ENCODE data around the gene BTBD8. TPM values are rescaled to one million over a fixed set of nuclear protein-coding genes. Genes with fewer than 3 reads are reported as not detected.
A peak's percentile ranks its signal among the peaks of the same experiment; 100 is the strongest.

Gene BTBD8
- total RNA-seq, 1 experiment from 2014 or later = 1.8 TPM

DNA sequence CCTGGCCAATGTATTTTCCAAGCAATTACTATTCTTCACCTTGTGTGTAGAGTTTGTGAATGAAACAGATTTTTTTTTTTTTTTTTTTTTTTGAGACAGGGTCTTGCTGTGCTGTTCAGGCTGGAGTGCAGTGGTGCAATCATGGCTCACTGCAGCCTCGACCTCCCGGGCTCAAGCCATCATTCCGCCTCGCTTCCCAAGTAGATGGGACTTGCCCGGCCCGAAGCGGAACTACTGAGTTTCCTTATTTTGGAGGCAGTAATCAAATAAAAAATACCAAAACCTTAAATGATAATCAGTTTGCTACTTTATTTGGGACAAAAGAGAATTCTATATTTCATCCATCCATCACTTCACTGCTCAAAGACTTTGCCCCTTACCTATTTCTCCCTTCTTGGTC, 704 bp upstream of the BTBD8 start:
- no TSS peak for BruUV-seq (replicated peaks)
- no peaks in the 10 kb centered on the region for H3K4me1 Mint-ChIP-seq (ENCODE audit: insufficient read depth, unreplicated experiment)

DNA sequence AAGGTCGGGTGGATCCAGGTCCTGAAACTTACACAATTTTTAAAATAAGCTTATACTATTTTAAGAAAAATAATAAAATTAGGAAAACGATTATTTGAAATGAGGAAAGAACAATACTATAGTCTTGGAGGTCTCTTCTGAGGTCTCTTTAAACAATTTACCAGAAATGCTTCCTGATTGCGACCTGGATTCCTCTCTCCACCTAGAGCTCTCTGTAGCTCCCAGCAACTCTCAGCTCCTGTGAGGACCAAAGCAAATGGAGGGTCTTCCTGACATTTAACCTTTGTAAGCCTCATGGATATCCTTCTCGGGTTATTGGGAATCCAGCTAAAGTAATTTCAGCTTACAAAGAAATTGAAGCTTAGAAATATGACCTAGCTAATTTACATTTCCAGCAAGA, 886 bp downstream of the BTBD8 start:
- H3K9me3 Mint-ChIP-seq (ENCODE audit: unreplicated experiment) = no peaks in the 10 kb centered on the region
- H3K4me3 Mint-ChIP-seq (ENCODE audit: unreplicated experiment) = peak overlapping the region; percentile 98
- H3K4me1 Mint-ChIP-seq (ENCODE audit: insufficient read depth, unreplicated experiment) = no peaks in the 10 kb centered on the region
- ChIA-PET POLR2A (interaction anchor here (0.7 to 1.4 kb wide), 10 partner anchors 10 to 704 kb away, joined by 3 to 7 read pairs (median 4); partner anchors contain the start of gene EVI5), CTCF (interaction anchor here (0.7 to 1.0 kb wide), 8 partner anchors 12 to 915 kb away, joined by 3 to 7 read pairs (median 4); no protein-coding TSS in a partner anchor)
- TF ChIP-seq, protein P1, sequence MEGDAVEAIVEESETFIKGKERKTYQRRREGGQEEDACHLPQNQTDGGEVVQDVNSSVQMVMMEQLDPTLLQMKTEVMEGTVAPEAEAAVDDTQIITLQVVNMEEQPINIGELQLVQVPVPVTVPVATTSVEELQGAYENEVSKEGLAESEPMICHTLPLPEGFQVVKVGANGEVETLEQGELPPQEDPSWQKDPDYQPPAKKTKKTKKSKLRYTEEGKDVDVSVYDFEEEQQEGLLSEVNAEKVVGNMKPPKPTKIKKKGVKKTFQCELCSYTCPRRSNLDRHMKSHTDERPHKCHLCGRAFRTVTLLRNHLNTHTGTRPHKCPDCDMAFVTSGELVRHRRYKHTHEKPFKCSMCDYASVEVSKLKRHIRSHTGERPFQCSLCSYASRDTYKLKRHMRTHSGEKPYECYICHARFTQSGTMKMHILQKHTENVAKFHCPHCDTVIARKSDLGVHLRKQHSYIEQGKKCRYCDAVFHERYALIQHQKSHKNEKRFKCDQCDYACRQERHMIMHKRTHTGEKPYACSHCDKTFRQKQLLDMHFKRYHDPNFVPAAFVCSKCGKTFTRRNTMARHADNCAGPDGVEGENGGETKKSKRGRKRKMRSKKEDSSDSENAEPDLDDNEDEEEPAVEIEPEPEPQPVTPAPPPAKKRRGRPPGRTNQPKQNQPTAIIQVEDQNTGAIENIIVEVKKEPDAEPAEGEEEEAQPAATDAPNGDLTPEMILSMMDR (IDR thresholded peaks at IDR 0.05; ENCODE audit: unreplicated experiment) = no peak
- BruUV-seq (replicated peaks) = no TSS peak
- H3K27me3 Mint-ChIP-seq (ENCODE audit: insufficient read depth, unreplicated experiment) = no peaks in the 10 kb centered on the region
- intact Hi-C loops (cut with micrococcal nuclease) = no loop called here
- peaks cover 4% of the 10 kb centered on the region for H3K36me3 Mint-ChIP-seq (ENCODE audit: insufficient read depth, unreplicated experiment)
- DNase-seq (ENCODE audit: unreplicated experiment) = no peak
- H3K27ac Mint-ChIP-seq (ENCODE audit: low read depth, unreplicated experiment) = peak overlapping the region; percentile 92

More for the DNA sequence above, 704 bp upstream of the BTBD8 start:
- POLR2A ChIA-PET = interaction anchor here (0.7 to 0.9 kb wide), 2 partner anchors 10 to 55 kb away, joined by 3 read pairs; no protein-coding TSS in a partner anchor
- intact Hi-C loops (cut with micrococcal nuclease) = no loop called here
- peaks cover 4% of the 10 kb centered on the region for H3K36me3 Mint-ChIP-seq (ENCODE audit: insufficient read depth, unreplicated experiment)
- no peak overlapping the region for H3K4me3 Mint-ChIP-seq (ENCODE audit: unreplicated experiment)
- H3K27ac Mint-ChIP-seq (ENCODE audit: low read depth, unreplicated experiment) = peak overlapping the region; percentile 92
- CTCF ChIA-PET = no interaction called here
- DNase-seq (ENCODE audit: unreplicated experiment) = no peak
- no peaks in the 10 kb centered on the region for H3K27me3 Mint-ChIP-seq (ENCODE audit: insufficient read depth, unreplicated experiment)
- TF ChIP-seq, protein P1 (IDR thresholded peaks at IDR 0.05; ENCODE audit: unreplicated experiment) = no peak
- H3K9me3 Mint-ChIP-seq (ENCODE audit: unreplicated experiment) = no peaks in the 10 kb centered on the region

DNA sequence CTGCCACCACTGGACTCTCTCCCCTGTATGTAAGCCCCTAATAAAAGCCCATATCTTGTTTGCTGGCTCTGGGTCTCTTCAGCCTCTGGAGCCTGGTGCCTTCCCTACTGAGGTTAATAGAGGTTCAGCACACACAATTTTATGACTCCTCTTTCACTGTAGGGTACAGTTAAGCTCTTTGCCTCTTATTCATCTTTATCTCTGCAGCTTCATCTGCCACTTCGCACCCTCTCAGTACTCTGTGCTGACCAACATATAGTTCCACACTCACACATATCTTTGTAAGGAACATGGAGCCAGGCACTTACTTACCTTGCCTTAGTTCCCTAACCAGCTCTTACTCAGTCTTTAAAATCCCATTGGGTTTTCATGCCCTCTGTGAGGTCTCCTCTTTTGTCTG, 4.5 kb downstream of the BTBD8 start:
- peaks cover under 1% of the 10 kb centered on the region for H3K36me3 Mint-ChIP-seq (ENCODE audit: insufficient read depth, unreplicated experiment)
- ChIA-PET POLR2A (no interaction called here), CTCF (interaction anchor here (0.6 kb wide), 1 partner anchor 54 kb away, joined by 3 read pairs; no protein-coding TSS in a partner anchor)
- TF ChIP-seq, protein P1 (IDR thresholded peaks at IDR 0.05; ENCODE audit: unreplicated experiment) = no peak
- no peak for DNase-seq (ENCODE audit: unreplicated experiment)
- intact Hi-C loops (cut with micrococcal nuclease) = no loop called here
- H3K4me3 Mint-ChIP-seq (ENCODE audit: unreplicated experiment) = no peak overlapping the region
- H3K9me3 Mint-ChIP-seq (ENCODE audit: unreplicated experiment) = no peaks in the 10 kb centered on the region
- BruUV-seq (replicated peaks) = no TSS peak
- no peak overlapping the region for H3K27ac Mint-ChIP-seq (ENCODE audit: low read depth, unreplicated experiment)
- no peaks in the 10 kb centered on the region for H3K4me1 Mint-ChIP-seq (ENCODE audit: insufficient read depth, unreplicated experiment)
- no peaks in the 10 kb centered on the region for H3K27me3 Mint-ChIP-seq (ENCODE audit: insufficient read depth, unreplicated experiment)

DNA sequence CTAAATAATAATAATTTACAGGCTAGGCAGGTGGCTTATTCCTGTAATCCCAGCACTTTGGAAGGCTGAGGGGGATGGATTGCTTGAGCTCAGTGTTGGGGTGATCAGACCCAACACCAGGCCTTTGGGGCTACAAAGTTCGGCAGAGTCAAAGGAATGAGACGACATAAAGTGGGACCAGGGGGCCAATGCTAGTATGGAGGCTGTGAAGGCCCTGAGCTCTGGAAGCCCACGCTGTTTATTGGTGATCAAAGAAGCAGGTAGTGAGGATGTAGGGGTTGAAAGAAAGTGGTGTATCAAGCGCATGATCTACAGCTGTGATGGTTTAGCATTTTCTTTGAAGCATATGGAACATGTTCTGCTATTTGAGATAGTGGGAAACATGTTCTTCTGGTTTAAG, 5.6 kb downstream of the BTBD8 start:
- Mint-ChIP-seq H3K4me1 (ENCODE audit: insufficient read depth, unreplicated experiment) (no peaks in the 10 kb centered on the region), H3K27me3 (ENCODE audit: insufficient read depth, unreplicated experiment) (no peaks in the 10 kb centered on the region), H3K36me3 (ENCODE audit: insufficient read depth, unreplicated experiment) (no peaks in the 10 kb centered on the region), H3K4me3 (ENCODE audit: unreplicated experiment) (no peak overlapping the region), H3K9me3 (ENCODE audit: unreplicated experiment) (no peaks in the 10 kb centered on the region), H3K27ac (ENCODE audit: low read depth, unreplicated experiment) (no peak overlapping the region)
- DNase-seq (ENCODE audit: unreplicated experiment) = no peak
- ChIA-PET CTCF (no interaction called here), POLR2A (no interaction called here)
- no TSS peak for BruUV-seq (replicated peaks)
- intact Hi-C loops (cut with micrococcal nuclease) = no loop called here
- TF ChIP-seq, protein P1 (IDR thresholded peaks at IDR 0.05; ENCODE audit: unreplicated experiment) = no peak

All from MCF 10A (cell line).